HG03460 (cell line): ENCODE measurements around the gene DAB2IP.

ENCODE experiments used
- ATAC-seq: cut with Tn5 transposase; IDR thresholded peaks from one replicate; pipeline ENCODE4 v1.9.1; 2021; ENCODE audit not compliant: unreplicated experiment

The DAB2IP gene

GRCh38 chr9:121833061-121833460 lies 181.6 kb downstream of the DAB2IP start:
- no peak for ATAC-seq
